H1 (cell line): ENCODE results near the gene IDUA. TPM values are rescaled to one million over a fixed set of nuclear protein-coding genes. Genes with fewer than 3 reads are reported as not detected.

Source experiments
- CHD7 ChIP-seq: fragments of 300-600 bp; sonication (generic); IDR thresholded peaks from 2 replicates; pipeline ENCODE4 v1.7.1; 2012; ENCODE audit warnings: low read length, moderate library complexity, mild to moderate bottlenecking, inconsistent platforms; ENCODE audit not compliant: insufficient replicate concordance
- CTCF ChIP-seq, 3 experiments: IDR thresholded peaks; 1 replicate in 2 of 3; 2 replicates in 1 of 3; pipeline versions ENCODE4 v1.5.1 to v1.6.1; 2011; ENCODE audit warnings: low read length in 3 of 3, mild to moderate bottlenecking in 3 of 3, inconsistent platforms in 2 of 3, low read depth in 1 of 3, moderate library complexity in 1 of 3; ENCODE audit not compliant: insufficient read depth in 1 of 3; ENCODE audit errors: control extremely low read depth in 1 of 3
- E2F6 ChIP-seq: IDR thresholded peaks from 2 replicates; pipeline ENCODE4 v1.6.1; 2012; ENCODE audit warnings: inconsistent platforms
- EGR1 ChIP-seq: IDR thresholded peaks from 2 replicates; pipeline ENCODE4 v1.6.1; 2011; ENCODE audit warnings: low read depth, low read length, borderline replicate concordance
- polyA plus RNA-seq, 7 experiments: library from polyadenylated mRNA; depleted of rRNA in 3 of 7; stranded (reverse) in 5 of 7; unstranded in 2 of 7; fragments of >200 nt in 5 of 7; fragments of 200-250 nt in 2 of 7; gene quantifications; 1 replicate in 5 of 7; 2 replicates in 1 of 7; 4 replicates in 1 of 7; pipeline versions ENCODE4 v1.2.1 to v1.2.3, GENCODE V29; 2011 to 2013; ENCODE audit warnings: missing spikeins in 2 of 7, mixed read lengths in 2 of 7
- total RNA-seq: library from RNA; stranded (reverse); fragmentation: NEBNext Ultra II Directional; extraction: Animal tissue kit (Norgen Biotek cat#: 25700); gene quantifications from 2 replicates; pipeline ENCODE4 v1.2.1, GENCODE V29; 2021
- TF ChIP-seq, protein P1 (sequence below): IDR thresholded peaks from 2 replicates; pipeline ENCODE4 v1.6.1; 2011; ENCODE audit warnings: low read length, improper control_type of control experiment

The IDUA gene
- total and polyA plus RNA-seq, 2 of the 8 experiments (the other 6 are each of a cell fraction or from before 2014, with no cell fraction given) = 2.8 to 4.8 TPM

GRCh38 chr4:992297-993110, 5.7 kb downstream of the IDUA start (continued):
- no peak for TF ChIP-seq CTCF (IDR thresholded peaks at IDR 0.05; ENCODE audit: control extremely low read depth in 1 of 3, insufficient read depth in 1 of 3, low read depth in 1 of 3, low read length in 3 of 3)
- TF ChIP-seq E2F6 = no peak
- no peak for TF ChIP-seq CHD7
- TF ChIP-seq EGR1 = no peak
- TF ChIP-seq, protein P1, sequence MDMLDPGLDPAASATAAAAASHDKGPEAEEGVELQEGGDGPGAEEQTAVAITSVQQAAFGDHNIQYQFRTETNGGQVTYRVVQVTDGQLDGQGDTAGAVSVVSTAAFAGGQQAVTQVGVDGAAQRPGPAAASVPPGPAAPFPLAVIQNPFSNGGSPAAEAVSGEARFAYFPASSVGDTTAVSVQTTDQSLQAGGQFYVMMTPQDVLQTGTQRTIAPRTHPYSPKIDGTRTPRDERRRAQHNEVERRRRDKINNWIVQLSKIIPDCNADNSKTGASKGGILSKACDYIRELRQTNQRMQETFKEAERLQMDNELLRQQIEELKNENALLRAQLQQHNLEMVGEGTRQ = no peak
